B cell (primary cell): ENCODE results near the gene SRRM2.

Experiments
- CTCF ChIP-seq: fragments of 200-600 bp; IDR thresholded peaks from one replicate; pipeline ENCODE4 v1.8.0; 2022; ENCODE audit warnings: antibody characterized with exemption, mild to moderate bottlenecking
- EZH2 ChIP-seq: IDR thresholded peaks from 2 replicates; pipeline ENCODE4 v1.6.1; 2012; ENCODE audit warnings: borderline replicate concordance, low read depth, mild to moderate bottlenecking, moderate library complexity, low read length; ENCODE audit not compliant: insufficient read depth, poor library complexity, severe bottlenecking

GRCh38 chr16:2712063-2712441 lies 40.4 kb upstream of the SRRM2 start:
- TF ChIP-seq CTCF (no peak), EZH2 (no peak)
